GM13977 (cell line): ENCODE results near the gene PDZD7.

Experiments used
- DNase-seq: peaks from one replicate; pipeline ENCODE4 v3.0.0; 2012; ENCODE audit warnings: low spot score
- in situ Hi-C: fragments of 300-500 bp; cut with MboI; formaldehyde crosslinking; loops from one replicate; pipeline ENCODE4 v1.12.0; 2022; ENCODE audit warnings: low sequenced_read_pairs, low pct_unique_long_range_greater_than_20kb, mixed read lengths, inconsistent platforms; ENCODE audit not compliant: unreplicated experiment
- TF ChIP-seq, protein P1 (sequence below): IDR thresholded peaks from 2 replicates; pipeline ENCODE4 v1.5.1; 2012; ENCODE audit warnings: mild to moderate bottlenecking, control low read depth; ENCODE audit not compliant: insufficient read depth; ENCODE audit errors: extremely low read depth, missing control alignments

PDZD7 gene

GRCh38 chr10:101006593-101007098 lies 24.3 kb downstream of the PDZD7 start:
- TF ChIP-seq, protein P1, sequence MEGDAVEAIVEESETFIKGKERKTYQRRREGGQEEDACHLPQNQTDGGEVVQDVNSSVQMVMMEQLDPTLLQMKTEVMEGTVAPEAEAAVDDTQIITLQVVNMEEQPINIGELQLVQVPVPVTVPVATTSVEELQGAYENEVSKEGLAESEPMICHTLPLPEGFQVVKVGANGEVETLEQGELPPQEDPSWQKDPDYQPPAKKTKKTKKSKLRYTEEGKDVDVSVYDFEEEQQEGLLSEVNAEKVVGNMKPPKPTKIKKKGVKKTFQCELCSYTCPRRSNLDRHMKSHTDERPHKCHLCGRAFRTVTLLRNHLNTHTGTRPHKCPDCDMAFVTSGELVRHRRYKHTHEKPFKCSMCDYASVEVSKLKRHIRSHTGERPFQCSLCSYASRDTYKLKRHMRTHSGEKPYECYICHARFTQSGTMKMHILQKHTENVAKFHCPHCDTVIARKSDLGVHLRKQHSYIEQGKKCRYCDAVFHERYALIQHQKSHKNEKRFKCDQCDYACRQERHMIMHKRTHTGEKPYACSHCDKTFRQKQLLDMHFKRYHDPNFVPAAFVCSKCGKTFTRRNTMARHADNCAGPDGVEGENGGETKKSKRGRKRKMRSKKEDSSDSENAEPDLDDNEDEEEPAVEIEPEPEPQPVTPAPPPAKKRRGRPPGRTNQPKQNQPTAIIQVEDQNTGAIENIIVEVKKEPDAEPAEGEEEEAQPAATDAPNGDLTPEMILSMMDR, result no peak
- in situ Hi-C loops, result no loop called here
- no peak for DNase-seq

DNA sequence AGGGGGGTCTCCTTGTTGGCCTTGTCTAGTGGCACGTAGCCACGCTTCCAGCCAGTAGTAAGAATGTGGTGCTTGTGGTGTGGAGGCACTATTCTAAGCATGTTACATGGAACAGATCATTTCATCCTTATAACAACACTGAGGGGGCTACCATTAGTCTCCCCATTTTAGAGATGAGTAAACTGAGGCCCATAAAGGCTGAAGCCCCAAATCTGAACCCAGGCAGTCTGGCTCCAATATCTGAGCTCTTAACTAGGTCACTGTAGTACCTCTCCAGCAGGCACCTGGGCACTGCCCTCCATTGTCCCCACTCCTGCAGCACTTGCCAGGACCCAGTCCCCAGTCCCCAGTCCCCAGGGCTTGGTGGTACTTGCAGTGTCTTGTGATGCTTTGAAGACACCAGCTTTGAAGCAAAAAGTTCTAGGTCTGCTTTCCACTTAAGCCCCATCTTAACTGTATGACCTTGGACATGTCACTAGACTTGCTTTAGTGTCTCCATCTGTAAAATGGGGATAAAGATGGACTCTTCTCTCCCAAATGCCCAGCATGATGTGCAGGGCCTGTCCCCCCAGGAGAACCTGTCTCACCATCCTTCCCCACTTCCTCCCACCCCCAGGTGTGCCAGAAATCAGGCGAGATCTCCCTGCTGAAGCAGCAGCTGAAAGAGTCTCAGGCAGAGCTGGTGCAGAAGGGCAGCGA lies 24.9 kb downstream of the PDZD7 start:
- in situ Hi-C loops, result no loop called here
- TF ChIP-seq, protein P1, result no peak
- no peak for DNase-seq

- DNase-seq, result no peak
- in situ Hi-C loops, result no loop called here
- TF ChIP-seq, protein P1, result no peak
Observed at GRCh38 chr10:101005361-101005760, 25.6 kb downstream of the PDZD7 start.

GRCh38 chr10:101003639-101004206 lies 27.2 kb downstream of the PDZD7 start:
- TF ChIP-seq, protein P1, result no peak
- in situ Hi-C loops, result no loop called here
- no peak for DNase-seq

GRCh38 chr10:101002456-101002855 lies 28.5 kb downstream of the PDZD7 start:
- TF ChIP-seq, protein P1, result no peak
- in situ Hi-C loops, result no loop called here
- no peak for DNase-seq

DNA sequence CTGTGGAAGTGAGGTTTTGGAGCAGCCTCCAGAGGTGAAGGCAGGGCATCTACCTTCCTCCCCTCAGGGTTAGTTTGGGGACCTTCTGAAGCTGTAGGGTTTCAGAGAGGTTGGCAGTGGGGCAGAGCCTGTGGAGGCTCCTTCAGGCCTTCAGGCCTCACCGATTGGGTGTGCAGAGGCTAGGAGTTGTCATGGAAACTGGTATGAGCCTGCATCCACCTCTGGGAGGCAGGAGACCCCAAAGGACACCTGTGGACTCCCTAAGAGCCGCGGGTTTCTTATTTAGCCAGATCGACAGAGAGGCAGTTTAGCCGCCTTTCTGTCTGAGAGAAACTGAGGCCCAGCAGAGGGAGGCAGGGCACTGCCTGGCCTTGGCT lies 29.3 kb downstream of the PDZD7 start:
- TF ChIP-seq, protein P1, result no peak
- DNase-seq, result no peak
- in situ Hi-C loops, result no loop called here
